ENCODE results near the gene NUDT22. TPM values are rescaled to one million over a fixed set of nuclear protein-coding genes. Genes with fewer than 3 reads are reported as not detected.
A peak's percentile ranks its signal among the peaks of the same experiment; 100 is the strongest.

Gene NUDT22
- total RNA-seq, 1 experiment from 2014 or later: 72.4 TPM

DNA sequence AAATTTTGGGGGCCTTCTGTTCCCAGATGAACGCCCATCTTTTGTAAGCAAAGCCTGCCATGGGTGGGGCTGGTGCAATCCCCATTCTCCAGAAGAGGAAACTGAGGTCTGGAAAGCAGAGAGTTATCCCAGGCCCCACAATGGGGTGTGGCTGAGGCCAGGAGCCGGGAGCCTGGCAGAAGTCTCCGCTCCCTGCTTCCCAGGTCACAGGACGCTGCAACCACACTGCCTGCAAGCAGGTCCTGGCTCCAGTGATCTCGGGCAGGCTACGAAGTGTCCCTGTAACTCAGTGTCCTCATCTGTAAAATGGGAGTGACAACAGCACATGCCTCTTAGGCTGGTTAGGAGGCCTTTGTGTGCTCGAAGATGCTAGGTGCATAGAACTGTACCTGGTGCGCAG, 27.0 kb downstream of the NUDT22 start:
- H3K27me3 ChIP-seq (replicated peaks; ENCODE audit: insufficient read depth, low read depth, low read length, poor library complexity): no peaks in the 10 kb centered on the region
- no peak overlapping the region for H3K27ac ChIP-seq (ENCODE audit: low read depth, low read length, poor library complexity, severe bottlenecking)
- peaks cover 20% of the 10 kb centered on the region for H3K4me1 ChIP-seq (ENCODE audit: insufficient read depth, low read length, poor library complexity, severe bottlenecking)
- CTCF ChIA-PET: interaction anchor here (1.7 kb wide), 1 partner anchor 49 kb away, joined by 11 read pairs; no protein-coding TSS in a partner anchor
- no peak for DNase-seq (ENCODE audit: low spot score)
- H3K36me3 ChIP-seq (ENCODE audit: insufficient read depth, low read length, poor library complexity, severe bottlenecking): peaks cover 28% of the 10 kb centered on the region
- intact Hi-C loops (cut with micrococcal nuclease; ENCODE audit: unreplicated experiment): no loop called here
- H3K4me3 ChIP-seq (ENCODE audit: low read depth, low read length, poor library complexity, severe bottlenecking): peak overlapping the region; percentile 79
- H3K9me3 ChIP-seq (ENCODE audit: low read depth, low read length, poor library complexity, severe bottlenecking): no peaks in the 10 kb centered on the region
- POLR2A ChIA-PET (ENCODE audit: low non-redundant PET): no interaction called here
- BruUV-seq (replicated peaks): no TSS peak
- TF ChIP-seq EZH2 (IDR thresholded peaks at IDR 0.05; ENCODE audit: borderline replicate concordance, low read depth, low read length, poor library complexity, severe bottlenecking): no peak

DNA sequence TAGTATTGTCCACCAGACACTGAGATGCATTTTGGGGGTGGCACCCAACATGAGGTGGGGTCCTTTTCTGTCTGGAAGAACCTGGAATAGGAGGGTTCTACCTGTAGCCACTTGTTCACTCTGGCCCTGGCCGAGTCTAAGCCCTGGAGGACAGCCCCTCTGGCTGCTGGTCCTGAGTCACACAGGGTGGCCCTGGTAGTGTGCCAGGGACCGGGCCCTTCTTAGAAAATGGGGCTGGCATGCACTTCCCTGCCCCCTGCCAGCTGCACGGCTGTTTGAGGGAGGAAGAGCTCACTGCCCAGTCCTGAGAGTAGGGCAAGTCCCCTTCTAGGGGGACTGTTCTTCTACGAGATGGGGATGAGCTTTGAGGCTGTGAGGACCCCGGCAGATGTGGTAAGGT, 27.4 kb downstream of the NUDT22 start:
- BruUV-seq (replicated peaks): no TSS peak

DNA sequence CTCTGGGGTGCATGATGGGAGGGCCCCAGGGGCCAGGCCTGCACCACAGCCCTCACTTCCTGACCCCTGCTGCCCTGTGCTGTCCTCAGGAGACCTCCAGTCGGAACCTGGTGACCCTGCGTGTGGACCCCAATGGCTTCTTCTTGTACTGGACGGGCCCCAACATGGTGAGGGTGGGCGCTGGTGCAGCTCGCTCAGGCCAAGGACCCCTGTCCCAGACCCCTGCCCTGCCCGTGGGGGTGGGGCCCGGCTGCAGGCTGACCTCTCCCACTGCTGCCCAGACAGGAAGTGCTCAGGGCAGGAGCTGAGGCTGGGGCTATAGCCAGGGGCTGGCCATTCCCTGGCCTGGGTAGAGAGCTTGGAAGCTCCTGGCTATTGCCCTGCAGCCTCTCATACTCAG, 28.3 kb downstream of the NUDT22 start:
- BruUV-seq (replicated peaks): no TSS peak
- POLR2A ChIA-PET (ENCODE audit: low non-redundant PET): no interaction called here
- no peaks in the 10 kb centered on the region for H3K9me3 ChIP-seq (ENCODE audit: low read depth, low read length, poor library complexity, severe bottlenecking)

More for the DNA sequence above, 27.4 kb downstream of the NUDT22 start:
- H3K27me3 ChIP-seq (replicated peaks; ENCODE audit: insufficient read depth, low read depth, low read length, poor library complexity): no peaks in the 10 kb centered on the region
- no peak for DNase-seq (ENCODE audit: low spot score)
- H3K36me3 ChIP-seq (ENCODE audit: insufficient read depth, low read length, poor library complexity, severe bottlenecking): peaks cover 32% of the 10 kb centered on the region
- ChIA-PET CTCF (no interaction called here), POLR2A (ENCODE audit: low non-redundant PET) (no interaction called here)
- TF ChIP-seq EZH2 (IDR thresholded peaks at IDR 0.05; ENCODE audit: borderline replicate concordance, low read depth, low read length, poor library complexity, severe bottlenecking): no peak
- TF ChIP-seq, protein P1, sequence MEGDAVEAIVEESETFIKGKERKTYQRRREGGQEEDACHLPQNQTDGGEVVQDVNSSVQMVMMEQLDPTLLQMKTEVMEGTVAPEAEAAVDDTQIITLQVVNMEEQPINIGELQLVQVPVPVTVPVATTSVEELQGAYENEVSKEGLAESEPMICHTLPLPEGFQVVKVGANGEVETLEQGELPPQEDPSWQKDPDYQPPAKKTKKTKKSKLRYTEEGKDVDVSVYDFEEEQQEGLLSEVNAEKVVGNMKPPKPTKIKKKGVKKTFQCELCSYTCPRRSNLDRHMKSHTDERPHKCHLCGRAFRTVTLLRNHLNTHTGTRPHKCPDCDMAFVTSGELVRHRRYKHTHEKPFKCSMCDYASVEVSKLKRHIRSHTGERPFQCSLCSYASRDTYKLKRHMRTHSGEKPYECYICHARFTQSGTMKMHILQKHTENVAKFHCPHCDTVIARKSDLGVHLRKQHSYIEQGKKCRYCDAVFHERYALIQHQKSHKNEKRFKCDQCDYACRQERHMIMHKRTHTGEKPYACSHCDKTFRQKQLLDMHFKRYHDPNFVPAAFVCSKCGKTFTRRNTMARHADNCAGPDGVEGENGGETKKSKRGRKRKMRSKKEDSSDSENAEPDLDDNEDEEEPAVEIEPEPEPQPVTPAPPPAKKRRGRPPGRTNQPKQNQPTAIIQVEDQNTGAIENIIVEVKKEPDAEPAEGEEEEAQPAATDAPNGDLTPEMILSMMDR (conservative IDR thresholded peaks at IDR 0.05; ENCODE audit: low read depth, low read length): no peak
- H3K4me1 ChIP-seq (ENCODE audit: insufficient read depth, low read length, poor library complexity, severe bottlenecking): peaks cover 20% of the 10 kb centered on the region
- H3K9me3 ChIP-seq (ENCODE audit: low read depth, low read length, poor library complexity, severe bottlenecking): no peaks in the 10 kb centered on the region
- intact Hi-C loops (cut with micrococcal nuclease; ENCODE audit: unreplicated experiment): no loop called here
- no peak overlapping the region for H3K4me3 ChIP-seq (ENCODE audit: low read depth, low read length, poor library complexity, severe bottlenecking)
- H3K27ac ChIP-seq (ENCODE audit: low read depth, low read length, poor library complexity, severe bottlenecking): no peak overlapping the region

More for the DNA sequence above, 28.3 kb downstream of the NUDT22 start:
- intact Hi-C loops (cut with micrococcal nuclease; ENCODE audit: unreplicated experiment): no loop called here
- CTCF ChIA-PET: no interaction called here
- H3K27me3 ChIP-seq (replicated peaks; ENCODE audit: insufficient read depth, low read depth, low read length, poor library complexity): no peaks in the 10 kb centered on the region
- peaks cover 40% of the 10 kb centered on the region for H3K36me3 ChIP-seq (ENCODE audit: insufficient read depth, low read length, poor library complexity, severe bottlenecking)
- no peak overlapping the region for H3K27ac ChIP-seq (ENCODE audit: low read depth, low read length, poor library complexity, severe bottlenecking)
- H3K4me3 ChIP-seq (ENCODE audit: low read depth, low read length, poor library complexity, severe bottlenecking): no peak overlapping the region
- TF ChIP-seq, protein P1 (conservative IDR thresholded peaks at IDR 0.05; ENCODE audit: low read depth, low read length): no peak
- TF ChIP-seq EZH2 (IDR thresholded peaks at IDR 0.05; ENCODE audit: borderline replicate concordance, low read depth, low read length, poor library complexity, severe bottlenecking): no peak
- no peak for DNase-seq (ENCODE audit: low spot score)
- H3K4me1 ChIP-seq (ENCODE audit: insufficient read depth, low read length, poor library complexity, severe bottlenecking): peaks cover 18% of the 10 kb centered on the region

Measured in A673 (cell line).